GM12878 (cell line): Measurements from ENCODE around the gene RNF166. TPM values are rescaled to one million over a fixed set of nuclear protein-coding genes. Genes with fewer than 3 reads are reported as not detected.

ENCODE experiments used
- ATAC-seq: fragments of 200-7000 bp; cut with Tn5 transposase; 3 replicates; pipeline ENCODE4 v1.9.1; 2020; ENCODE audit warnings: mild to moderate bottlenecking, moderate library complexity
- BruUV-seq: library from RNA; stranded (reverse); fragments of 400-500 nt; replicated peaks from 2 replicates; lab custom pipeline; 2021; lab: Mats Ljungman, UMichigan
- CTCF ChIA-PET: fragments of 300-600 bp; sonication (Branson Sonifier 250); formaldehyde crosslinking; extraction: SDS; loops from one replicate; lab custom pipeline; 2021; ENCODE audit warnings: inconsistent platforms; lab: Yijun Ruan, JAX
- POLR2A ChIA-PET: fragments of 350-600 bp; formaldehyde crosslinking; extraction: SDS; loops from one replicate; lab custom pipeline; 2021; ENCODE audit warnings: inconsistent platforms; lab: Charles Lee
- RAD21 ChIA-PET: fragments of 300-600 bp; sonication (Branson Sonifier 250); formaldehyde crosslinking; loops from one replicate; lab custom pipeline; 2023; ENCODE audit warnings: antibody characterized with exemption; ENCODE audit not compliant: unreplicated experiment; lab: Charles Lee
- SMC1A ChIA-PET: fragments of 300-600 bp; sonication (Branson Sonifier 250); formaldehyde crosslinking; loops from one replicate; lab custom pipeline; 2023; ENCODE audit not compliant: unreplicated experiment, uncharacterized antibody; lab: Charles Lee
- DNase-seq: peaks from one replicate; pipeline ENCODE4 v3.0.0-alpha.2; 2011; ENCODE audit warnings: low read depth, low spot score
- FAIRE-seq: peaks from 3 replicates; lab custom pipeline; 2011; peaks lifted over from hg19 to GRCh38; lab: Jason Lieb, UNC
- H2AFZ ChIP-seq: 2 replicates; pipeline ENCODE4 v1.6.0; 2011; ENCODE audit warnings: low read depth, low read length, control low read depth; ENCODE audit not compliant: control insufficient read depth
- H3K27ac ChIP-seq: 2 replicates; pipeline ENCODE4 v1.5.1; 2011; ENCODE audit warnings: control low read depth; ENCODE audit not compliant: control insufficient read depth, insufficient read depth
- H3K27me3 ChIP-seq, 2 experiments: replicated peaks in 1 of 2; 2 replicates each; pipeline versions ENCODE4 v1.6.0 to v1.6.1; 2011; ENCODE audit warnings: low read length in 1 of 2; ENCODE audit not compliant: control insufficient read depth in 2 of 2, insufficient read depth in 2 of 2
- H3K36me3 ChIP-seq, 2 experiments: 2 replicates each; pipeline ENCODE4 v1.5.1; 2011; ENCODE audit warnings: low read length in 1 of 2; ENCODE audit not compliant: control insufficient read depth in 2 of 2, insufficient read depth in 2 of 2
- H3K4me1 ChIP-seq: 2 replicates; pipeline ENCODE4 v1.6.1; 2011; ENCODE audit warnings: mild to moderate bottlenecking, low read length, moderate library complexity, mixed read lengths; ENCODE audit not compliant: control insufficient read depth, insufficient read depth
- H3K4me2 ChIP-seq: 2 replicates; pipeline ENCODE4 v1.6.0; 2011; ENCODE audit warnings: control low read depth; ENCODE audit not compliant: control insufficient read depth, insufficient read depth
- H3K4me3 ChIP-seq: fragments of 200-600 bp; sonication (generic); 2 replicates; pipeline ENCODE4 v1.5.1; 2016
- H3K79me2 ChIP-seq: 2 replicates; pipeline ENCODE4 v1.6.0; 2011; ENCODE audit warnings: low read length; ENCODE audit not compliant: control insufficient read depth, insufficient read depth
- H3K9ac ChIP-seq: 2 replicates; pipeline ENCODE4 v1.8.0; 2011; ENCODE audit warnings: low read length, control low read depth, mixed read lengths; ENCODE audit not compliant: control insufficient read depth, insufficient read depth
- H3K9me3 ChIP-seq: replicated peaks from 3 replicates; pipeline ENCODE4 v1.5.1; 2011; ENCODE audit warnings: mild to moderate bottlenecking, low read length; ENCODE audit not compliant: control insufficient read depth, insufficient read depth
- H4K20me1 ChIP-seq: 2 replicates; pipeline ENCODE4 v1.6.0; 2011; ENCODE audit not compliant: control insufficient read depth, insufficient read depth
- BRCA1 ChIP-seq: IDR thresholded peaks from 2 replicates; pipeline ENCODE4 v1.6.1; 2011; ENCODE audit warnings: low read depth, low read length, improper control_type of control experiment
- CHD1 ChIP-seq: IDR thresholded peaks from 2 replicates; pipeline ENCODE4 v1.6.1; 2012; ENCODE audit warnings: low read depth, low read length, improper control_type of control experiment
- CREB1 ChIP-seq: IDR thresholded peaks from 2 replicates; pipeline ENCODE4 v1.6.1; 2012; ENCODE audit warnings: low read depth, mild to moderate bottlenecking, inconsistent platforms
- MEF2B ChIP-seq: fragments of 450-650 bp; IDR thresholded peaks from 2 replicates; pipeline ENCODE4 v1.6.1; 2018; ENCODE audit warnings: mild to moderate bottlenecking, moderate library complexity; ENCODE audit not compliant: partially characterized antibody, poor library complexity, severe bottlenecking
- NBN ChIP-seq: fragments of 450-650 bp; IDR thresholded peaks from 2 replicates; pipeline ENCODE4 v1.6.1; 2016
- NFIC ChIP-seq: IDR thresholded peaks from 2 replicates; pipeline ENCODE4 v1.6.1; 2012; ENCODE audit warnings: low read depth, mild to moderate bottlenecking, inconsistent platforms, low read length, moderate library complexity
- PAX5 ChIP-seq: IDR thresholded peaks from 2 replicates; pipeline ENCODE4 v1.6.1; 2011; ENCODE audit warnings: low read depth, low read length, borderline replicate concordance
- POLR2A ChIP-seq: IDR thresholded peaks from 2 replicates; pipeline ENCODE4 v1.6.1; 2011; ENCODE audit warnings: low read depth, mild to moderate bottlenecking, low read length
- RAD21 ChIP-seq: IDR thresholded peaks from 2 replicates; pipeline ENCODE4 v1.6.1; 2011; ENCODE audit warnings: mild to moderate bottlenecking, low read depth, low read length, moderate library complexity; ENCODE audit not compliant: insufficient read depth
- SREBF1 ChIP-seq: IDR thresholded peaks from 2 replicates; pipeline ENCODE4 v1.6.1; 2012; ENCODE audit warnings: mild to moderate bottlenecking, low read length
- SUZ12 ChIP-seq: fragments of 200-600 bp; sonication (generic); IDR thresholded peaks from one replicate; pipeline ENCODE4 v1.6.1; 2018; ENCODE audit warnings: antibody characterized with exemption, mild to moderate bottlenecking; ENCODE audit not compliant: unreplicated experiment
- TCF3 ChIP-seq: IDR thresholded peaks from 2 replicates; pipeline ENCODE4 v1.6.1; 2012; ENCODE audit warnings: low read depth, mild to moderate bottlenecking, low read length, borderline replicate concordance; ENCODE audit not compliant: insufficient read depth
- YBX1 ChIP-seq: fragments of 450-650 bp; IDR thresholded peaks from 2 replicates; pipeline ENCODE4 v1.6.1; 2016; ENCODE audit warnings: antibody characterized with exemption
- ZNF592 ChIP-seq: fragments of 450-650 bp; IDR thresholded peaks from 2 replicates; pipeline ENCODE4 v1.6.1; 2017; ENCODE audit warnings: mild to moderate bottlenecking, moderate library complexity
- ZZZ3 ChIP-seq: IDR thresholded peaks from 2 replicates; pipeline ENCODE4 v1.6.1; 2011; ENCODE audit warnings: low read depth; ENCODE audit not compliant: control insufficient read depth, insufficient read length
- WGBS: methylation state at CpG from one replicate; pipeline ENCODE4 v1.1.6; 2016; ENCODE audit warnings: low lambda C conversion rate; ENCODE audit not compliant: insufficient replicate concordance, insufficient coverage; ENCODE audit errors: missing lambda C conversion rate; 5-methylcytosine and 5-hydroxymethylcytosine counted together
- in situ Hi-C: fragments of 300-500 bp; cut with MboI; formaldehyde crosslinking; loops from 9 replicates; pipeline ENCODE4 v1.14.3; 2018; ENCODE audit warnings: mixed read lengths
- intact Hi-C: fragments of 100-400 bp; cut with micrococcal nuclease; formaldehyde crosslinking; loops from one replicate; pipeline ENCODE4 v1.14.2; 2022; ENCODE audit not compliant: unreplicated experiment
- polyA plus RNA-seq, 11 experiments: library from polyadenylated mRNA; depleted of rRNA in 4 of 11; unstranded in 6 of 11; stranded (reverse) in 5 of 11; fragments of >200 nt; fragmentation: Nextera tagmentation in 4 of 11; fragmentation: Illumina TruSeq in 1 of 11; extraction: Ambion mirVana in 4 of 11; extraction: Trizol in 1 of 11; gene quantifications; 1 replicate in 1 of 11; 2 replicates in 10 of 11; pipeline versions ENCODE4 v1.2.1 to v1.2.3, GENCODE V29; 2011 to 2016; ENCODE audit warnings: inconsistent platforms in 2 of 11, missing spikeins in 2 of 11, low read depth in 1 of 11
- total RNA-seq, 4 experiments: library from RNA; depleted of rRNA in 3 of 4; stranded (reverse); fragments of >200 nt in 3 of 4; fragmentation: Illumina TruSeq in 1 of 4; extraction: Trizol in 1 of 4; gene quantifications; 2 replicates each; pipeline versions ENCODE4 v1.2.1 to v1.2.3, GENCODE V29; 2013 to 2021
- TF ChIP-seq, protein P1 (sequence below): fragments of 450-650 bp; IDR thresholded peaks from 2 replicates; pipeline ENCODE4 v1.6.1; 2018; ENCODE audit warnings: mild to moderate bottlenecking, low read depth, moderate library complexity; ENCODE audit not compliant: partially characterized antibody

Gene RNF166
- total and polyA plus RNA-seq, 10 of the 15 experiments (the other 5 are each of a cell fraction or from before 2014, with no cell fraction given), result 0.48 to 32.8 (median 12.1) TPM

- TF ChIP-seq, protein P1, sequence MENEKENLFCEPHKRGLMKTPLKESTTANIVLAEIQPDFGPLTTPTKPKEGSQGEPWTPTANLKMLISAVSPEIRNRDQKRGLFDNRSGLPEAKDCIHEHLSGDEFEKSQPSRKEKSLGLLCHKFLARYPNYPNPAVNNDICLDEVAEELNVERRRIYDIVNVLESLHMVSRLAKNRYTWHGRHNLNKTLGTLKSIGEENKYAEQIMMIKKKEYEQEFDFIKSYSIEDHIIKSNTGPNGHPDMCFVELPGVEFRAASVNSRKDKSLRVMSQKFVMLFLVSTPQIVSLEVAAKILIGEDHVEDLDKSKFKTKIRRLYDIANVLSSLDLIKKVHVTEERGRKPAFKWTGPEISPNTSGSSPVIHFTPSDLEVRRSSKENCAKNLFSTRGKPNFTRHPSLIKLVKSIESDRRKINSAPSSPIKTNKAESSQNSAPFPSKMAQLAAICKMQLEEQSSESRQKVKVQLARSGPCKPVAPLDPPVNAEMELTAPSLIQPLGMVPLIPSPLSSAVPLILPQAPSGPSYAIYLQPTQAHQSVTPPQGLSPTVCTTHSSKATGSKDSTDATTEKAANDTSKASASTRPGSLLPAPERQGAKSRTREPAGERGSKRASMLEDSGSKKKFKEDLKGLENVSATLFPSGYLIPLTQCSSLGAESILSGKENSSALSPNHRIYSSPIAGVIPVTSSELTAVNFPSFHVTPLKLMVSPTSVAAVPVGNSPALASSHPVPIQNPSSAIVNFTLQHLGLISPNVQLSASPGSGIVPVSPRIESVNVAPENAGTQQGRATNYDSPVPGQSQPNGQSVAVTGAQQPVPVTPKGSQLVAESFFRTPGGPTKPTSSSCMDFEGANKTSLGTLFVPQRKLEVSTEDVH, result no peak
- TF ChIP-seq RAD21 (no peak), SUZ12 (no peak), POLR2A (no peak), CHD1 (no peak)
These were observed 4.3 kb upstream of the RNF166 start (continued) for GRCh38 chr16:88710556-88710955.

DNA sequence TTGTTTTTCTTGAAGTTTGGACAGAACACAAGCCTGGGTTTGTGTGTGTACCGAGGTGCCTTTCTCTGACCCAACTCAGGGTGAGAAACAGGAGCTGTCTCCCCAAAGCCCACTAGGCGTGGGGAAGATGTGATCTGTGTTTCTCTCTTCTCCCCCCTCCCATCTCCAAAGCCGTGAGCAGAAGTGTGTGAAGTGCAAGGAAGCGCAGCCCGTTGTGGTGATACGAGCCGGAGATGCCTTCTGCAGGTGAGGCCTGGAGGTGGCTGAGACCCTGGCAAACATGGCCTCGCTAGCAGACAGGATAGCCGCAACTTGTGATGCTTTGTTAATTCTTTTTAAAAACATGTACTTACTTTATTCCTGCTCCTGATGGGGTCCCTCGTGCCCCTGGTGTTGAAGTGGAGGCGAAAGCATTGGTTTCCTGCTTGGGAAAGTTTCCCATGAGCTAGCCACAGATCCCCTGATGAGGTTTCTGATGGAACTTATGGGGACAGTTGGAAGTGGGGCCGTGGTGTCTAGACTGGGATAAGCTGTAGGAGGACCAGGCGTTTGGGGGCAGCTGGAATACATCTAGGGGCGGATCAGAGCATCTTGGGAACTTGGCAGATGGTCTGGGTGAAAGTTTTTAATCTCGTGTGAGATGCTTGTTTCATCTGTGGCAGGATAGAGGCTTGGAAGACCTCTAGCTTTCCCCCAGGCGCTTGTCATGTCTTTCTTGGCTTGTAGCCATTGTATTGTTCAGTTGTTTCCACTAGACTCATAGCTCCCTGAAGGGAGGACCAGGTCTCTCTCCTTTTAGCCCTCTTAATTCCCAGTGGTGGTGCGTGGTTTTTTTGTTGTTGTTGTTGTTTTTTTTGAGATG is 988 bp upstream of the RNF166 start:
- ChIA-PET SMC1A (interaction anchor here (1.1 to 1.2 kb wide), 3 partner anchors 22 to 74 kb away, joined by 3 to 5 read pairs (median 5); no protein-coding TSS in a partner anchor), CTCF (interaction anchor here (0.7 to 1.9 kb wide), 5 partner anchors 26 to 150 kb away, joined by 3 to 13 read pairs (median 4); partner anchors contain the start of genes APRT and TRAPPC2L), RAD21 (interaction anchor here (1.1 to 1.3 kb wide), 2 partner anchors 30 to 44 kb away, joined by 3 to 4 read pairs; partner anchors contain the start of gene MVD), POLR2A (interaction anchor here (1.0 kb wide), 1 partner anchor 8 kb away, joined by 3 read pairs; no protein-coding TSS in a partner anchor)
- no peak for FAIRE-seq
- H3K4me3 ChIP-seq, result peak overlapping the region; percentile 73
- H3K4me2 ChIP-seq, result peak overlapping the region; percentile 72
- H3K79me2 ChIP-seq, result peaks cover 41% of the 10 kb centered on the region
- peak overlapping the region; percentile 20; the same call in 1 of the 2 replicates for H3K27ac ChIP-seq
- H4K20me1 ChIP-seq, result no peaks in the 10 kb centered on the region
- peak overlapping the region; percentile 76 for H3K9ac ChIP-seq
- no peaks in the 10 kb centered on the region for H3K27me3 ChIP-seq
- H3K9me3 ChIP-seq, result no peaks in the 10 kb centered on the region
- ATAC-seq, result no peak
- H2AFZ ChIP-seq, result peak overlapping the region; percentile 3; the same call in 1 of the 2 replicates
- no peak for DNase-seq
- peaks cover 31% of the 10 kb centered on the region for H3K4me1 ChIP-seq
- in situ Hi-C loops (no loop called here), intact Hi-C loops (loop anchor here (2.0 kb wide), 1 partner anchor 56 kb away; the partner anchor contains the start of gene CYBA)
- WGBS, result 19% methylated on average over 17 of the region's 17 CpGs
- no TSS peak for BruUV-seq
- no peaks in the 10 kb centered on the region; a peak in 2 of 4 replicates for H3K36me3 ChIP-seq
- TF ChIP-seq BRCA1, result no peak
- no peak for TF ChIP-seq PAX5
- no peak for TF ChIP-seq TCF3
- no peak for TF ChIP-seq SREBF1
- no peak for TF ChIP-seq MEF2B
- no peak for TF ChIP-seq CHD1
- no peak for TF ChIP-seq YBX1
- TF ChIP-seq ZNF592, result no peak
- no peak for TF ChIP-seq ZZZ3
- TF ChIP-seq NBN, result no peak
- no peak for TF ChIP-seq NFIC
- no peak for TF ChIP-seq CREB1
